BLaER1 (cell line): ENCODE results near the gene CAMKK2.
"Not testable (repeated sequence)": the region's sequence is repeated elsewhere in the genome, so short reads cannot be mapped to it uniquely, and the experiment has no call there.

ENCODE experiments used
- H3K27ac ChIP-seq: shearing (Covaris generic); formaldehyde crosslinking; 2 replicates; pipeline ENCODE4 v1.8.1; 2022
- H3K27me3 ChIP-seq: shearing (Covaris generic); formaldehyde crosslinking; 2 replicates; pipeline ENCODE4 v1.8.1; 2022
- H3K36me3 ChIP-seq: shearing (Covaris generic); formaldehyde crosslinking; 2 replicates; pipeline ENCODE4 v1.8.1; 2022
- H3K4me1 ChIP-seq: shearing (Covaris generic); formaldehyde crosslinking; 2 replicates; pipeline ENCODE4 v1.8.1; 2022
- H3K4me2 ChIP-seq: shearing (Covaris generic); formaldehyde crosslinking; 2 replicates; pipeline ENCODE4 v1.8.1; 2022
- H3K4me3 ChIP-seq: shearing (Covaris generic); formaldehyde crosslinking; 2 replicates; pipeline ENCODE4 v1.8.1; 2022
- H3K9ac ChIP-seq: shearing (Covaris generic); formaldehyde crosslinking; 2 replicates; pipeline ENCODE4 v1.8.1; 2022
- H3K9me3 ChIP-seq: shearing (Covaris generic); formaldehyde crosslinking; 2 replicates; pipeline ENCODE4 v1.8.1; 2022
- H4K20me1 ChIP-seq: shearing (Covaris generic); formaldehyde crosslinking; 2 replicates; pipeline ENCODE4 v1.8.1; 2022
- Cebpa-rat ChIP-seq: shearing (Covaris generic); IDR thresholded peaks from 2 replicates; pipeline ENCODE4 v1.8.1; 2022

The CAMKK2 gene

GRCh38 chr12:121289962-121290361 is 6.5 kb downstream of the CAMKK2 start:
- H3K4me3 ChIP-seq: no peak overlapping the region
- peaks cover 69% of the 10 kb centered on the region for H3K36me3 ChIP-seq
- H3K4me2 ChIP-seq: no peak overlapping the region
- no peak for TF ChIP-seq Cebpa-rat
- no peaks in the 10 kb centered on the region for H3K27me3 ChIP-seq
- H3K9ac ChIP-seq: no peak overlapping the region
- peaks cover 68% of the 10 kb centered on the region for H3K4me1 ChIP-seq
- H3K27ac ChIP-seq: no peak overlapping the region
- H3K9me3 ChIP-seq: no peaks in the 10 kb centered on the region
- peaks cover 99% of the 10 kb centered on the region for H4K20me1 ChIP-seq

DNA sequence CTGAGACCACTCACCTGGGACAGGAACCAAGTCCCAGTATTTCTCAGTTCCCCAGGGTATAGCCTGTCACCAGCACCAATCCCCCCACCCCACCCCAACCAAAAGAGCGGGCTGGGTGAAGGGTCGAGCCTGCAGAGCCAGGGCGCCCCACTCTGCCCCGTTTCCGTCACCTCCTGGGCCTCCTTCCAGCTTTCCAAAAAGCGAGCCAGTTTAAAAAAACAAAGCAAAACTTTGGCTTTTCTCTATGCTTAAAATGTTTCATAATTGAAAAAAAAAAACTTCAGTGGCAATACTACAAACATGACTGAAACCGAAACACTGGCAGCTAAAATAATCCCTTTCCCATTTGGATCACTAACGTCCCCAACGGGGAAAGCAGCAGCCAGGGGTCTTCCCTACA is 7.5 kb downstream of the CAMKK2 start:
- H3K4me3 ChIP-seq: no peak overlapping the region
- TF ChIP-seq Cebpa-rat: no peak
- peaks cover 99% of the 10 kb centered on the region for H4K20me1 ChIP-seq
- no peak overlapping the region for H3K27ac ChIP-seq
- H3K36me3 ChIP-seq: peaks cover 78% of the 10 kb centered on the region
- H3K9ac ChIP-seq: 0 out of 2 replicates have a peak overlapping the region, but pooled peaks have one; percentile 19
- H3K4me2 ChIP-seq: peak overlapping the region; percentile 36; the same call in 1 of the 2 replicates
- peaks cover 58% of the 10 kb centered on the region for H3K4me1 ChIP-seq
- no peaks in the 10 kb centered on the region for H3K27me3 ChIP-seq
- H3K9me3 ChIP-seq: no peaks in the 10 kb centered on the region

- H3K9ac ChIP-seq: no peak overlapping the region
- no peak overlapping the region for H3K4me3 ChIP-seq
- no peak overlapping the region for H3K27ac ChIP-seq
- peaks cover 84% of the 10 kb centered on the region for H3K36me3 ChIP-seq
- peak overlapping the region; percentile 40; the same call in 1 of the 2 replicates for H3K4me2 ChIP-seq
- H4K20me1 ChIP-seq: peaks cover 99% of the 10 kb centered on the region
- no peaks in the 10 kb centered on the region for H3K27me3 ChIP-seq
- no peak for TF ChIP-seq Cebpa-rat
- peaks cover 51% of the 10 kb centered on the region for H3K4me1 ChIP-seq
- H3K9me3 ChIP-seq: no peaks in the 10 kb centered on the region
Measured at GRCh38 chr12:121288158-121288845, 8.2 kb downstream of the CAMKK2 start.

DNA sequence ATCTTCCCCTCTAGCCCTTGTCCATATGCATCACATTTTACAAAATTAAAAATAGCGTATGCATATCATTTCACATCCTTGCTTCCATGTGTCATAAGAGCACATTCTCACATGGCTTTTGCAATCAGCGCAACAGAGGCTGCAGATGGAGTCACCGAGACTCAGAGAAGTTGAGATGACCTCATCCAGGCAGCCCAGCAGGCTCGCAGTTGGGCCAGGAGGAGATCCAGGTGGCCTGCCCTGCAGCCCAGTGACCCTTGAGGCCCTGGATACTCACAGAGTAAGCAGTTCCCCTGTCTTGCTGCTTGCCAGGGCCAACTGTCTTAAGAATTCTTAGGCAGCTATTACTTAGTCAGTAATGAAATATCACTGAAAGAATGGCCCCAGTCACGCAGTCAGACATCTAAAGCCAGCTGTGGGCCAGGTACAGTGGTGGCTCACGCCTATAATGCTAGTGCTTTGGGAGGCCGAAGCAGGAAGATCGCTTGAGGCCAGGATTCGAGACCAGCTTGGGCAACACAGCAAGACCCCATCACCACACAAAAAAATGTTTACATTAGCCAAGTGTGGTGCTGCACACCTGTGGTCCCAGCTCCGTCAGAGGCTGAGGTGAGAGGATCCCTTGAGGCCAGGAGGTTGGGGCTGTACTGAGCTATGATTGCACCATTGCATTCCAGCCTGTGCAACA is 9.1 kb downstream of the CAMKK2 start:
- Histone ChIP-seq H3K36me3 (peaks cover 84% of the 10 kb centered on the region), H3K27me3 (no peaks in the 10 kb centered on the region), H3K4me2 (no peak overlapping the region; the same call in 1 of the 2 replicates), H3K4me1 (peaks cover 42% of the 10 kb centered on the region), H3K27ac (no peak overlapping the region), H4K20me1 (peaks cover 99% of the 10 kb centered on the region), H3K9me3 (no peaks in the 10 kb centered on the region), H3K9ac (no peak overlapping the region), H3K4me3 (no peak overlapping the region)
- TF ChIP-seq Cebpa-rat: no peak

DNA sequence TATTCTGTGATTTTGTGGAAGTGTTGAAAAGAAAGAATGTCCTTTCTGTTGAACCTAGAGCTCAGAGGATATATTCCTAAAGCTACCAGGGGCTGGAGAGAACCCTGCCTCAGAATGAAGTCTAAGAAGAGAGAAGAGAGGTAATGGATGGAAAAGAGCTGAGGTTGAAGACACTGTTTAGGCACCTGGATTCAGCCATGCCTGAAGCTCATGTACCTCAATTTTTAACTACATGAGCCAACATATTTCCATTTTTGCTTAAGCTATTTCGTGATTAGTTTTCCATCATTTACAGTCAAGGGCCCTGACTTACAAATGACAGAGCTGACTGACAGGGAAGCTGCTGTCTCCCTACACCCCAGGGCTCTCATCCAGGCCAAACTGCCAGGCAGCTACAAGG is 10.7 kb downstream of the CAMKK2 start:
- H3K4me2 ChIP-seq: no peak overlapping the region
- peaks cover 86% of the 10 kb centered on the region for H3K36me3 ChIP-seq
- H3K4me1 ChIP-seq: peaks cover 27% of the 10 kb centered on the region
- H4K20me1 ChIP-seq: peaks cover 99% of the 10 kb centered on the region
- no peaks in the 10 kb centered on the region for H3K27me3 ChIP-seq
- no peak overlapping the region for H3K27ac ChIP-seq
- H3K4me3 ChIP-seq: no peak overlapping the region
- no peaks in the 10 kb centered on the region for H3K9me3 ChIP-seq
- no peak overlapping the region for H3K9ac ChIP-seq
- no peak for TF ChIP-seq Cebpa-rat

GRCh38 chr12:121284551-121285390 is 11.7 kb downstream of the CAMKK2 start:
- no peak for TF ChIP-seq Cebpa-rat
- no peak overlapping the region for H3K4me3 ChIP-seq
- H3K9me3 ChIP-seq: no peaks in the 10 kb centered on the region
- peaks cover 99% of the 10 kb centered on the region for H4K20me1 ChIP-seq
- H3K9ac ChIP-seq: no peak overlapping the region
- H3K27ac ChIP-seq: no peak overlapping the region
- H3K4me1 ChIP-seq: peaks cover 26% of the 10 kb centered on the region
- H3K36me3 ChIP-seq: peaks cover 76% of the 10 kb centered on the region
- no peak overlapping the region for H3K4me2 ChIP-seq
- H3K27me3 ChIP-seq: no peaks in the 10 kb centered on the region

DNA sequence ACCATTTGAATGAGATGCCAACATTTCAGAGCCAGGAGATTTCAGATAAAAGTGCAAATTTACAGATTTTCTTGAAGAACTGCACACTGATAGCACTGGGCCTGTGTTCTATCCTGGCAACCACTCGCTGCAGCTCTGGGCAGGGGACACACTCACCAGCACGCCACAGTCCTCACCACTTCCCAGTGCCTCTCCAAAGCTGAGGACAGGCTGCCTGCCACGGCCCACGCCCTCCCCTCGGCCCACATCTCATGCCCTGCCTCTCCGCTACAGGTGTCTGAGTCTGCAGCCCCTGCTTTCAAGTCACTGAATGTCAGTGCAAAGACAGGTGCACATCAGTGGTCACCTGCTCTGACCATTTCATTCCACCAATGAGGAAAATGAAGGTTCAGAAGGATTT is 12.7 kb downstream of the CAMKK2 start:
- H4K20me1 ChIP-seq: peaks cover 99% of the 10 kb centered on the region
- no peak overlapping the region for H3K27ac ChIP-seq
- H3K36me3 ChIP-seq: peaks cover 80% of the 10 kb centered on the region
- no peak overlapping the region for H3K9ac ChIP-seq
- no peak for TF ChIP-seq Cebpa-rat
- H3K4me3 ChIP-seq: no peak overlapping the region
- no peaks in the 10 kb centered on the region for H3K9me3 ChIP-seq
- no peaks in the 10 kb centered on the region for H3K27me3 ChIP-seq
- H3K4me2 ChIP-seq: no peak overlapping the region
- H3K4me1 ChIP-seq: peaks cover 17% of the 10 kb centered on the region

DNA sequence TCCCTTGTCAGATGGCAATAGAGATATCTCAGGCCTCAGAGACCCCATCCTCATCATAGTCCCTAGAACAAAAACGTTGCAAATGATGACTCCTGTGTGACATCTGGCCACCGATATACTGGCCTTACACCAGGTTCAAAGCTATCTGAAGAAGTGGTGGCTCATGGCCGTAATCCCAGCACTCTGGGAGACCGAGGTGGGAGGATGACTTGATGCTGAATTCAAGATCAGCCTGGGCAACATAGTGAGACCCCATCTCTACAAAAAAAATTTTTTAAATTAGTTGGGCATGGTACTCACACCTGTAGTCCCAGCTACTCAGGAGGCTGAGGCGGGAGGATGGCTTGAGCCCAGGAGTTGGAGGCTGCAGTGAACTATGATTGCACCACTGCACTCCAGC is 13.1 kb downstream of the CAMKK2 start:
- Histone ChIP-seq H3K9me3 (no peaks in the 10 kb centered on the region), H3K27me3 (no peaks in the 10 kb centered on the region), H3K4me3 (no peak overlapping the region), H3K9ac (no peak overlapping the region), H3K27ac (no peak overlapping the region), H3K4me2 (no peak overlapping the region), H4K20me1 (peaks cover 100% of the 10 kb centered on the region), H3K36me3 (peaks cover 85% of the 10 kb centered on the region), H3K4me1 (peaks cover 12% of the 10 kb centered on the region)
- TF ChIP-seq Cebpa-rat: no peak

GRCh38 chr12:121282910-121283309 is 13.6 kb downstream of the CAMKK2 start:
- H3K4me3 ChIP-seq, H3K27ac ChIP-seq, H3K9ac ChIP-seq, H3K27me3 ChIP-seq, H3K9me3 ChIP-seq, H3K4me1 ChIP-seq, H3K4me2 ChIP-seq: not testable (repeated sequence)
- H4K20me1 ChIP-seq: peaks cover 100% of the 10 kb centered on the region
- peaks cover 86% of the 10 kb centered on the region for H3K36me3 ChIP-seq
